Measurements from ENCODE around the gene CASZ1. TPM values are rescaled to one million over a fixed set of nuclear protein-coding genes. Genes with fewer than 3 reads are reported as not detected.

CASZ1 gene
- total RNA-seq, 2 experiments from 2014 or later: 8.1 to 9.0 TPM

- H3K9me3 Mint-ChIP-seq: no peaks in the 10 kb centered on the region
- H3K4me3 Mint-ChIP-seq: no peak overlapping the region
- no peaks in the 10 kb centered on the region for H3K36me3 Mint-ChIP-seq (ENCODE audit: low read depth)
- H3K27me3 Mint-ChIP-seq: no peaks in the 10 kb centered on the region
- no peak for DNase-seq
- H3K27ac Mint-ChIP-seq: no peak overlapping the region
- H3K4me1 Mint-ChIP-seq: no peaks in the 10 kb centered on the region
- POLR2A ChIA-PET: no interaction called here
- CTCF ChIA-PET: no interaction called here
Observed at GRCh38 chr1:10597492-10598388, 198.7 kb downstream of the CASZ1 start.

GRCh38 chr1:10596780-10597179, 199.7 kb downstream of the CASZ1 start:
- H3K4me1 Mint-ChIP-seq: no peaks in the 10 kb centered on the region

GRCh38 chr1:10594595-10595223, 201.7 kb downstream of the CASZ1 start:
- no peaks in the 10 kb centered on the region for H3K36me3 Mint-ChIP-seq (ENCODE audit: low read depth)
- DNase-seq: no peak
- POLR2A ChIA-PET: no interaction called here
- no peaks in the 10 kb centered on the region for H3K27me3 Mint-ChIP-seq
- no peak overlapping the region for H3K27ac Mint-ChIP-seq
- H3K4me1 Mint-ChIP-seq: no peaks in the 10 kb centered on the region
- CTCF ChIA-PET: no interaction called here
- no peaks in the 10 kb centered on the region for H3K9me3 Mint-ChIP-seq
- no peak overlapping the region for H3K4me3 Mint-ChIP-seq

More at GRCh38 chr1:10596780-10597179, 199.7 kb downstream of the CASZ1 start:
- Mint-ChIP-seq H3K36me3 (ENCODE audit: low read depth) (no peaks in the 10 kb centered on the region), H3K27ac (no peak overlapping the region), H3K27me3 (no peaks in the 10 kb centered on the region), H3K9me3 (no peaks in the 10 kb centered on the region), H3K4me3 (no peak overlapping the region)
- ChIA-PET POLR2A (no interaction called here), CTCF (no interaction called here)
- DNase-seq: no peak

GRCh38 chr1:10593750-10594149, 202.7 kb downstream of the CASZ1 start:
- no peak overlapping the region for H3K27ac Mint-ChIP-seq
- no peaks in the 10 kb centered on the region for H3K27me3 Mint-ChIP-seq
- ChIA-PET CTCF (no interaction called here), POLR2A (no interaction called here)
- H3K9me3 Mint-ChIP-seq: no peaks in the 10 kb centered on the region
- H3K36me3 Mint-ChIP-seq (ENCODE audit: low read depth): no peaks in the 10 kb centered on the region
- no peak overlapping the region for H3K4me3 Mint-ChIP-seq
- DNase-seq: no peak
- H3K4me1 Mint-ChIP-seq: no peaks in the 10 kb centered on the region

- Mint-ChIP-seq H3K4me1 (no peaks in the 10 kb centered on the region), H3K36me3 (ENCODE audit: low read depth) (no peaks in the 10 kb centered on the region), H3K9me3 (no peaks in the 10 kb centered on the region), H3K27me3 (no peaks in the 10 kb centered on the region), H3K4me3 (no peak overlapping the region), H3K27ac (no peak overlapping the region)
- ChIA-PET POLR2A (no interaction called here), CTCF (no interaction called here)
- DNase-seq: no peak
Observed at GRCh38 chr1:10592373-10592772, 204.1 kb downstream of the CASZ1 start.

GRCh38 chr1:10591010-10591409, 205.4 kb downstream of the CASZ1 start:
- ChIA-PET POLR2A (no interaction called here), CTCF (no interaction called here)
- no peaks in the 10 kb centered on the region for H3K36me3 Mint-ChIP-seq (ENCODE audit: low read depth)
- H3K27me3 Mint-ChIP-seq: no peaks in the 10 kb centered on the region
- no peak overlapping the region for H3K4me3 Mint-ChIP-seq
- H3K27ac Mint-ChIP-seq: no peak overlapping the region
- no peaks in the 10 kb centered on the region for H3K9me3 Mint-ChIP-seq
- H3K4me1 Mint-ChIP-seq: no peaks in the 10 kb centered on the region
- no peak for DNase-seq

- CTCF ChIA-PET: no interaction called here
Observed at GRCh38 chr1:10589074-10589473, 207.4 kb downstream of the CASZ1 start.

GRCh38 chr1:10588640-10589039, 207.8 kb downstream of the CASZ1 start:
- H3K36me3 Mint-ChIP-seq (ENCODE audit: low read depth): no peaks in the 10 kb centered on the region
- no peak for DNase-seq
- H3K27me3 Mint-ChIP-seq: no peaks in the 10 kb centered on the region
- ChIA-PET CTCF (no interaction called here), POLR2A (interaction anchor here (0.5 kb wide), 1 partner anchor 825 kb away, joined by 4 read pairs; no protein-coding TSS in a partner anchor)
- no peak overlapping the region for H3K4me3 Mint-ChIP-seq
- peaks cover 2% of the 10 kb centered on the region for H3K4me1 Mint-ChIP-seq
- H3K9me3 Mint-ChIP-seq: no peaks in the 10 kb centered on the region
- H3K27ac Mint-ChIP-seq: no peak overlapping the region

More at GRCh38 chr1:10589074-10589473, 207.4 kb downstream of the CASZ1 start:
- Mint-ChIP-seq H3K36me3 (ENCODE audit: low read depth) (no peaks in the 10 kb centered on the region), H3K9me3 (no peaks in the 10 kb centered on the region), H3K4me1 (no peaks in the 10 kb centered on the region), H3K4me3 (no peak overlapping the region), H3K27ac (no peak overlapping the region), H3K27me3 (no peaks in the 10 kb centered on the region)
- DNase-seq: no peak
- POLR2A ChIA-PET: no interaction called here

Other genes with a start within 250 kb of the CASZ1 start
- gene TARDBP, start 216.0 kb upstream of the CASZ1 start, total RNA-seq: 100 to 1,000 TPM; 159 to 174 TPM

All from activated CD4-positive, alpha-beta memory T cell treated with anti-CD3 and anti-CD28 coated beads, Interleukin-2, amount 10 ng/mL, durations not matched to agents 7 days and 5 days (primary cell).